Stomach (tissue), 9 donors: Measurements from ENCODE around the gene ITSN2. TPM values are rescaled to one million over a fixed set of nuclear protein-coding genes. Genes with fewer than 3 reads are reported as not detected.

ENCODE experiments used
- DNase-seq, 2 donors: peaks; one replicate each; pipeline versions ENCODE4 v3.0.0 to v3.0.0-alpha.2; 2013 to 2019
- H3K27ac ChIP-seq, 5 donors: fragments of 200-600 bp in 4 of 5; sonication (generic) in 4 of 5; one replicate each; pipeline ENCODE4 v1.5.1; 2013 to 2019; ENCODE audit warnings: mild to moderate bottlenecking in 1 of 5, moderate library complexity in 1 of 5
- H3K27me3 ChIP-seq, 3 donors: fragments of 200-600 bp; sonication (generic); one replicate each; pipeline ENCODE4 v1.5.1; 2017 to 2019; ENCODE audit warnings: mixed run types in 1 of 3
- H3K36me3 ChIP-seq, 4 donors: fragments of 200-600 bp; sonication (generic); 1 replicate in 3 of 4; 2 replicates in 1 of 4; pipeline ENCODE4 v1.5.1; 2016 to 2019
- H3K4me1 ChIP-seq, 4 donors: fragments of 200-600 bp; sonication (generic); one replicate each; pipeline ENCODE4 v1.5.1; 2016 to 2019
- H3K4me3 ChIP-seq, 4 donors: fragments of 200-600 bp; sonication (generic) in 3 of 4; one replicate each; pipeline ENCODE4 v1.5.1; 2016 to 2019; ENCODE audit warnings: mild to moderate bottlenecking in 1 of 4
- H3K9me3 ChIP-seq, 4 donors: fragments of 200-600 bp; sonication (generic); one replicate each; pipeline ENCODE4 v1.5.1; 2016 to 2019
- CTCF ChIP-seq, 7 experiments: fragments of 450-650 bp in 4 of 7; fragments of 200-600 bp in 3 of 7; sonication (generic) in 3 of 7; IDR thresholded peaks; one replicate each; pipeline ENCODE4 v1.5.1; 2016 to 2019; ENCODE audit warnings: antibody characterized with exemption in 7 of 7, control low read depth in 2 of 7, mild to moderate bottlenecking in 1 of 7
- EP300 ChIP-seq: sonication (generic); formaldehyde crosslinking; IDR thresholded peaks from one replicate; pipeline ENCODE4 v1.6.1; 2017; ENCODE audit warnings: antibody characterized with exemption
- POLR2A ChIP-seq, 4 donors: fragments of 450-650 bp; IDR thresholded peaks; one replicate each; pipeline ENCODE4 v1.6.1; 2016; ENCODE audit warnings: antibody characterized with exemption in 4 of 4, control low read depth in 2 of 4, mild to moderate bottlenecking in 1 of 4, moderate library complexity in 1 of 4
- POLR2AphosphoS5 ChIP-seq, 3 donors: sonication (generic); formaldehyde crosslinking; IDR thresholded peaks; one replicate each; pipeline ENCODE4 v1.6.1; 2016; ENCODE audit warnings: antibody characterized with exemption in 3 of 3
- WGBS, 5 donors: extraction: QIAGEN DNeasy Blood & Tissue Kit in 3 of 5; methylation state at CpG; one replicate each; pipeline versions ENCODE4 v1.1.5 to v1.1.7; 2013 to 2018; 5-methylcytosine and 5-hydroxymethylcytosine counted together
- intact Hi-C: fragments of 100-400 bp; cut with DNase I; formaldehyde crosslinking; loops from one replicate; pipeline ENCODE4 v1.15.1; 2023; ENCODE audit warnings: low total_unique reads
- polyA plus RNA-seq, 3 donors: library from polyadenylated mRNA; stranded (reverse); fragments of 200-250 nt; gene quantifications; one replicate each; pipeline ENCODE4 v1.2.3, GENCODE V29; 2013
- total RNA-seq, 5 donors: library from RNA; depleted of rRNA; stranded (reverse); fragments of >200 nt; gene quantifications; one replicate each; pipeline versions ENCODE4 v1.1.0 to v1.2.3, GENCODE V29; 2014 to 2016
- donor health status: healthy with polysubstance abuse.
- donor health status: Bipolar disorder and iron deficiency.
- donor health status: healthy.

The ITSN2 gene
- total and polyA plus RNA-seq, 8 donors: 14.6 to 216 (median 44.9) TPM

GRCh38 chr2:24403168-24403831 is 43.0 kb upstream of the ITSN2 start:
- H3K27me3 ChIP-seq: peaks cover 0 to 31% (median 11%) of the 10 kb centered on the region in 3 donors
- H3K9me3 ChIP-seq: peaks cover 0 to 4% (median 0%) of the 10 kb centered on the region in 4 donors
- no peaks in the 10 kb centered on the region for H3K36me3 ChIP-seq
- H3K4me3 ChIP-seq: peak overlapping the region in 1 of 4 donors; percentile 46
- TF ChIP-seq POLR2AphosphoS5 (IDR thresholded peaks at IDR 0.05): no peak
- TF ChIP-seq EP300: no peak
- TF ChIP-seq CTCF (IDR thresholded peaks at IDR 0.05): no peak
- no peak for TF ChIP-seq POLR2A (IDR thresholded peaks at IDR 0.05)
- WGBS, 5 donors: 83 to 91% (median 83%) methylated on average over 4 to 14 of the region's 22 CpGs
- DNase-seq: no peak
- intact Hi-C loops: no loop called here
- H3K4me1 ChIP-seq: peaks cover 0 to 7% (median 7%) of the 10 kb centered on the region in 4 donors
- H3K27ac ChIP-seq: no peak overlapping the region

GRCh38 chr2:24402242-24403097 is 42.1 kb upstream of the ITSN2 start:
- H3K27me3 ChIP-seq: peaks cover 0 to 28% (median 11%) of the 10 kb centered on the region in 3 donors
- TF ChIP-seq EP300: no peak
- no peak for TF ChIP-seq POLR2AphosphoS5 (IDR thresholded peaks at IDR 0.05)
- no peak for TF ChIP-seq CTCF (IDR thresholded peaks at IDR 0.05)
- no peak for TF ChIP-seq POLR2A (IDR thresholded peaks at IDR 0.05)
- H3K27ac ChIP-seq: peak overlapping the region in 1 of 5 donors; percentile 34
- H3K4me1 ChIP-seq: peaks cover 0 to 7% (median 7%) of the 10 kb centered on the region in 4 donors
- WGBS, 5 donors: 24 to 39% (median 31%) methylated on average over 18 to 38 of the region's 38 CpGs
- H3K9me3 ChIP-seq: peaks cover 0 to 4% (median 0%) of the 10 kb centered on the region in 4 donors
- H3K36me3 ChIP-seq: no peaks in the 10 kb centered on the region
- peak overlapping the region; percentile 25 to 46 (median 38) for H3K4me3 ChIP-seq
- DNase-seq: peak in 1 of 2 donors; percentile 62
- intact Hi-C loops: no loop called here

- whole genome bisulfite sequencing, 5 donors: 78 to 87% (median 81%) methylated on average over 18 of the region's 18 CpGs
- intact Hi-C loops: no loop called here
- H3K9me3 ChIP-seq: peaks cover 0 to 4% (median 0%) of the 10 kb centered on the region in 4 donors
- TF ChIP-seq EP300 (no peak), POLR2AphosphoS5 (IDR thresholded peaks at IDR 0.05) (no peak), CTCF (IDR thresholded peaks at IDR 0.05) (no peak), POLR2A (IDR thresholded peaks at IDR 0.05) (no peak)
- H3K27me3 ChIP-seq: peaks cover 0 to 24% (median 11%) of the 10 kb centered on the region in 3 donors
- peaks cover 0 to 7% (median 7%) of the 10 kb centered on the region in 4 donors for H3K4me1 ChIP-seq
- H3K27ac ChIP-seq: no peak overlapping the region
- no peak overlapping the region for H3K4me3 ChIP-seq
- no peak for DNase-seq
- H3K36me3 ChIP-seq: no peaks in the 10 kb centered on the region
Observed at GRCh38 chr2:24400207-24400907, 40.0 kb upstream of the ITSN2 start.
